Bronchial epithelial cell (primary cell): ENCODE results near the gene STXBP1. TPM values are rescaled to one million over a fixed set of nuclear protein-coding genes. Genes with fewer than 3 reads are reported as not detected.

Experiments used
- DNase-seq: peaks from one replicate; pipeline ENCODE4 v3.0.0-alpha.2; 2010; ENCODE audit warnings: low read depth
- FAIRE-seq: peaks from 2 replicates; lab custom pipeline; 2011; peaks lifted over from hg19 to GRCh38; lab: Jason Lieb, UNC
- H3K27me3 ChIP-seq: 2 replicates; pipeline ENCODE4 v1.5.1; 2011; ENCODE audit warnings: low read length; ENCODE audit not compliant: control insufficient read depth, insufficient read depth
- H3K36me3 ChIP-seq: 2 replicates; pipeline ENCODE4 v1.5.1; 2011; ENCODE audit warnings: low read length; ENCODE audit not compliant: control insufficient read depth, insufficient read depth
- H3K4me3 ChIP-seq: 2 replicates; pipeline ENCODE4 v1.5.1; 2011; ENCODE audit warnings: mild to moderate bottlenecking, low read depth, low read length, control low read depth
- total RNA-seq: library from RNA; depleted of rRNA; stranded (reverse); fragments of >200 nt; gene quantifications from 2 replicates; pipeline ENCODE4 v1.2.1, GENCODE V29; 2014
- TF ChIP-seq, protein P1 (sequence below): IDR thresholded peaks from 2 replicates; pipeline ENCODE4 v1.5.1; 2011; ENCODE audit warnings: mild to moderate bottlenecking, moderate library complexity, low read length, control low read depth, inconsistent platforms; ENCODE audit not compliant: insufficient read depth, severe bottlenecking

The STXBP1 gene
- total RNA-seq, 1 donor from 2014 or later, result 17.1 TPM

DNA sequence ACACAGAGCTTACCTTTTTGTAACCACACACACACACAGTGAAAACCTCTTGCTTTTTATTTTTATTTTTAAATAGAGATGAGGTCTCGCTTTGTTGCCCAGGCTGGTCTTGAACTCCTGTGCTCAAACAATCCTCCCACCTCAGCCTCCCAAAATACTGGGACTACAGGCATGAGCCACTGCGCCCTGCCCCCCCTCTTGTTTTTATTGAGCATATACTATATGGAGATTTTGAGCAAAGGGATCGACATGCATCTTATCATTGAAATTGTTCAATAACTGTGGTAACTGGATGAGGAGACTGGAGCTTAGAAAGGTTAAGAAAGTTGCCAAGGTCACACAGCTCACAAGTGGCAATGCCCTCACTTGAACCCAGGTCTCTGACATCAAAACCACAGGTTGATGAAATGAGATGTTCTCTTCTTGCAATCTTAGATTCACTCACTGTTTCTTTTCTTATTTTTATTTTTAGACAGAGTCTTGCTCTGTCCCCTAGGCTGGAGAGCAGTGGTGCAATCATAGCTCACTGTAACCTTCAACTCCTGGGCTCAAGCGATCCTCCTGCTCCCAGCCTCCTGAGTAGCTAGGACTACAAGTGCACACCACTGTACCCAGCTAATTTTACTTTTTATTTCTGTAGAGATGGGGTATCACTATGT, 26.8 kb upstream of the STXBP1 start:
- Histone ChIP-seq H3K4me3 (no peak overlapping the region), H3K36me3 (no peaks in the 10 kb centered on the region), H3K27me3 (no peaks in the 10 kb centered on the region)
- FAIRE-seq (no peak), DNase-seq (no peak)
- TF ChIP-seq, protein P1, sequence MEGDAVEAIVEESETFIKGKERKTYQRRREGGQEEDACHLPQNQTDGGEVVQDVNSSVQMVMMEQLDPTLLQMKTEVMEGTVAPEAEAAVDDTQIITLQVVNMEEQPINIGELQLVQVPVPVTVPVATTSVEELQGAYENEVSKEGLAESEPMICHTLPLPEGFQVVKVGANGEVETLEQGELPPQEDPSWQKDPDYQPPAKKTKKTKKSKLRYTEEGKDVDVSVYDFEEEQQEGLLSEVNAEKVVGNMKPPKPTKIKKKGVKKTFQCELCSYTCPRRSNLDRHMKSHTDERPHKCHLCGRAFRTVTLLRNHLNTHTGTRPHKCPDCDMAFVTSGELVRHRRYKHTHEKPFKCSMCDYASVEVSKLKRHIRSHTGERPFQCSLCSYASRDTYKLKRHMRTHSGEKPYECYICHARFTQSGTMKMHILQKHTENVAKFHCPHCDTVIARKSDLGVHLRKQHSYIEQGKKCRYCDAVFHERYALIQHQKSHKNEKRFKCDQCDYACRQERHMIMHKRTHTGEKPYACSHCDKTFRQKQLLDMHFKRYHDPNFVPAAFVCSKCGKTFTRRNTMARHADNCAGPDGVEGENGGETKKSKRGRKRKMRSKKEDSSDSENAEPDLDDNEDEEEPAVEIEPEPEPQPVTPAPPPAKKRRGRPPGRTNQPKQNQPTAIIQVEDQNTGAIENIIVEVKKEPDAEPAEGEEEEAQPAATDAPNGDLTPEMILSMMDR, result no peak

DNA sequence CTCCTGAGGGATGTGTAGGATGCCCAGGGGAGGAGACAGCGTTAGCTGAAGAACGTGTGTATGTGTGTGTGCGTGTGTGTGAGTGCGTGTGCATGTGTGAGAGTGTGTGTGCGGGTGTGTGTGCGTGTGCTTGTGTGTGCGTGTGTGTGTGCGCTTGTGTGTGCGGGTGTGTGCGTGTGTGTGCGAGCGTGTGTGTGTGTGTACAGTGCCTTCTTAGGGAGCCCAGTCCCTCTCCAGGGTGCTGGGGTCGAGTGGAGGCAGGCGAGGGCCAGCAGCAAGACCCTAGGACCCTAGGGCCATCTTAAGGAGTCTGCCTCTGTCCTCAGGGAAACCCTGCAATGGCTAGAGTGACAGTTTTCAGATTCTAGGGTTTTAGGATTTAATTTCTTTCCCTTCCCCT, 26.0 kb upstream of the STXBP1 start:
- no peak overlapping the region for H3K4me3 ChIP-seq
- H3K27me3 ChIP-seq, result no peaks in the 10 kb centered on the region
- FAIRE-seq (no peak), DNase-seq (no peak)
- H3K36me3 ChIP-seq, result no peaks in the 10 kb centered on the region
- TF ChIP-seq, protein P1, result no peak

DNA sequence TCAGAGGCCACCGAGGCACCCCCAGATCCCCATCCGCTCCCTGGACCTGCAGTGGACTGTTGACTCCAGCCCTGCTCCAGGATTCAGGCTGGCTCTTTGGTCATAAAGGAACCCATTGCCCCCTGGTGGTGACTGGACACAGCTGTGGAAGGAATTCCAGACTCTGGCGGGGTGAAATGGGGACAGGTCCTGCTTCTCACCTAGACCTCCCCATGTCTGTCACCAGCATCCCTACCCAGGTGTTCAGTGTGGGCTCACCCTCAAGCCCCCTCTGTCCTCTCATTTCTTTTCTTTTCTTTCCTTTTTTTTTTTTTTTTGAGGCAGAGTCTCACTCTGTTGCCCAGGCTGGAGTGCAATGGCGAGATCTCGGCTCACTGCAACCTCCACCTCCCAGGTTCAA, 25.5 kb upstream of the STXBP1 start:
- TF ChIP-seq, protein P1, result peak; percentile 93
- FAIRE-seq (no peak), DNase-seq (peak; percentile 61)
- H3K4me3 ChIP-seq, result no peak overlapping the region
- no peaks in the 10 kb centered on the region for H3K36me3 ChIP-seq
- H3K27me3 ChIP-seq, result no peaks in the 10 kb centered on the region

GRCh38 chr9:127587966-127588365, 24.1 kb upstream of the STXBP1 start:
- Histone ChIP-seq H3K4me3 (no peak overlapping the region), H3K36me3 (no peaks in the 10 kb centered on the region), H3K27me3 (no peaks in the 10 kb centered on the region)
- no peak for FAIRE-seq
- TF ChIP-seq, protein P1, result no peak
- no peak for DNase-seq

DNA sequence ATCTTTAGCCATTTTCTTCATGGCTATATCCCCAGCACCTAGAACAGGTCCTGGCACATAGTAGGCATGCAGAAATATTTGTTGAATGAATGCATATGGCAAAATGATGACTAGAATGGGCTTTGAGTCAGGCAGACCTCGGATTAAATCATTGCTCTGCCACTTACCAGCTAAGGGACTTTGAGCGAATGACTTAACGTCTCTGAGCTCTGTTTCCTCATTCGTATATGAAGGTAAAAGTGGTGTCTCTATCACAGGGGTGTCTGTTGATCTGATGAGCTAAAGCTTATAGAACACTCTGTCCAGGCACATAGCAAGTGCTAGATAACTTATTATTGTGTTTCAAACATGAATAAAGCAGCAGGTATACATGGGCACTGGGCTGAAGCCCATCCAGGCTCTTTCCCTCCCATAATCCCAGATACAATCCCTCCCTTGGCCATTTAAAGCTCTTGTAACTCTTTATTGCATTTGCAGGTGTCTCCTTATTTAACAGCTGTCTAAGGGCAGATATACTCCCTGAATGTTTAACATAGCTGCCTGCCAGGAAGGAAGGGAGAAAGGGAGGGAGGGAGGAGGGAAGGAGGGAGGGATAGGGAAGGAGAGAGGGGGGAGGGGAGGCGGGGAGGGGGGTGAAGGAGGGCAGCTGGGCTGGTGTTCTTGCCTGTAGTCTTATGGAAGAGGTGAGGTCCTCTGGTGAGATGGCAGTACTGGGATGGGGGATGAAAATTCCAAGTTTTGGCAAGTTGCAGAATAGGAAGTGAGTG, 23.2 kb upstream of the STXBP1 start:
- DNase-seq, result no peak

More for the DNA sequence above, 23.2 kb upstream of the STXBP1 start:
- no peak overlapping the region for H3K4me3 ChIP-seq
- FAIRE-seq, result no peak
- H3K36me3 ChIP-seq, result no peaks in the 10 kb centered on the region
- H3K27me3 ChIP-seq, result no peaks in the 10 kb centered on the region
- TF ChIP-seq, protein P1, result no peak
